Stimulated activated CD8-positive, alpha-beta memory T cell treated with anti-CD3 and anti-CD28 coated beads, Interleukin-2, amount 100 ng/mL, for 48 hours (primary cell): ENCODE data around the gene CACTIN.
A peak's percentile ranks its signal among the peaks of the same experiment; 100 is the strongest.
"Not testable (repeated sequence)": the region's sequence is repeated elsewhere in the genome, so short reads cannot be mapped to it uniquely, and the experiment has no call there.

Experiments used
- DNase-seq, 2 donors: peaks; one replicate each; pipeline ENCODE4 v3.0.0-alpha.2; 2020; ENCODE audit warnings: low read depth in 2 of 2

CACTIN gene

DNA sequence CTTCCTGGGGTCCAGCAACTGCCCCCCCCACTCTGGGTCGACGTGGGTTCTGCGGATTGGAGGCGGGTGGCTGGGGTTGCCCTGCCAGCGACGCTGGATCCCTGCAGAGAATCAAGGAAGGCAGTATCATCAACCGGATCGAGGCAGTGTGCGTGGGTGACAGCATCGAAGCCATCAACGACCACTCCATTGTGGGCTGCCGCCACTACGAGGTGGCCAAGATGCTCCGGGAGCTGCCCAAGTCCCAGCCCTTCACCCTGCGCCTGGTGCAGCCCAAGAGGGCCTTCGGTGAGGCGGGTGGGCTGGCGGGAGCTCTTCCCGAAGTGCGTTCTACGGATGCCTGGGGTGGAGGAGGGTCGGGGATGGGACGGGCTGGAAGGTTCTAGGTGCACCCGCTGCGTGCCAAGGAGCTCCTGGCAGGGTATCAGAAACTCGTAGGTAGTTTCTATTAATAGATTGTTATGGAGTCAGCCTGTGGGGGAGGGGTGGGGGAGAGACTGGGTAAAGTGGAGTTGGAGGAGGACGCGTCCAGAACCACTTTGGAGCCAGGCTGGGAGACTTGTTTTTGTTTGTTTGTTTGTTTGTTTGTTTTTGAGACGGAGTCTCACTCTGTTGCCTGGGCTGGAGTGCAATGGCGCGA is 39.8 kb downstream of the CACTIN start:
- DNase-seq: no peak

DNA sequence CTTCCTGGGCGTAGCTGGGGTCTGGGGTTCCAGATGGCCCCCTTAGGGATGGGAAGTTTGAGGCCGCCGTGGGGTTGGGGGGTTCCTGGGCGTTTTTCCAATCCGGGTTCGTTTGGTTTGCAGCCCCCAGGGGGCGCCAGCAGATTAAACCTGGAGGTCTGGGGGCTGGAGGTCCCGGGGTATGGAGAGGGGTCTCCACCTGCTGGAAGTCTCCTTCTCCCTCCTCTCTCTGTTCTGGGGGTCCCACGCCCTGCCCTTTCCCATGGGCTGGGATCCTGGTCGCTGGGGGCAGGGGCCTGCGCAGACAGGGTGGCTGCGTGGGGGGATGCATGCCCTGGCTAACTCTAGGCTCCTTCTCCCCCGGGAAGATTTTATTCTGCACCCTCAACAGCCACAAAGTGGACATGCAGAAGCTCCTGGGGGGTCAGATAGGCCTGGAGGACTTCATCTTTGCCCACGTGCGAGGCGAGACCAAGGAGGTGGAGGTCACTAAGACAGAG is 40.4 kb downstream of the CACTIN start:
- DNase-seq: peak in 1 of 2 donors; percentile 41

DNA sequence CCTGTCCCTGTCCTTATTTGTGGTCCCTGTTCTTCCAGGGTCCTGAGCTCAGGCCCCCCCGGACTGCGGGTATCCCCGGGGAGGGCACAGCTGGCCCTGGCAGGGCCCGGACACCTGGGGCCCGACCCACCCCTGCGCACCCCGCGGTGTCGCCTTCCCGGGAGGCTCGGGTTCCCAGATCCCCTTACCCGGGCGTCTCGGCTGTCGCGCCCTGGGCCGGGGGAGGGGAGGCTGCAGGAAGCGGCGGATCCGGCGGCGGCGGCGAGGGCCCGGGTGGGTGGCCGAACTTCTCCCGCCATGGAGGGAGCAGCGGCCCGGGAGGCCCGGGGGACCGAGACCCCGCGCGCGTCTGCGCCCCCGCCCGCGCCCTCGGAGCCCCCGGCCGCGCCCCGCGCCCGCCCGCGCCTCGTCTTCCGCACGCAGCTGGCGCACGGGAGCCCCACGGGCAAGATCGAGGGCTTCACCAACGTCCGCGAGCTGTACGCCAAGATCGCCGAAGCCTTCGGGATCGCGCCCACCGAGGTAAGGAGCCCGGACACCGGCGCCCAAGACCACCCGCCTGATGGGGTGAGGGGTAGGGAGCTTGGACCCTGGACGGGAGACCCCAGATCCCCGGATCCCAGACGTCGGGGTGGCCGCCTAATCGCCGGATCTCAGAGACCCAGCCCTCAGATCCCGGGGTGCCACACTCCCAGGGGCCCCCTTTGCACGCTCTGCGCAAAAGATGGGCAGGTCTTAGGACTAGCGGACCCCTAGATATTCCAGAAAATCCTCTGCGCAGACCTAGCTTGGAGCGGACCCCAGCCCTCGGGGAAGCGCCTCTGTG is 41.1 kb downstream of the CACTIN start, which contains the start of gene GIPC3:
Gene GIPC3, plus strand, starts transcription at position 178 of the 826 bp plus-strand sequence. Its CDS starts 120 bp downstream, at position 298.
- no peak for DNase-seq

DNA sequence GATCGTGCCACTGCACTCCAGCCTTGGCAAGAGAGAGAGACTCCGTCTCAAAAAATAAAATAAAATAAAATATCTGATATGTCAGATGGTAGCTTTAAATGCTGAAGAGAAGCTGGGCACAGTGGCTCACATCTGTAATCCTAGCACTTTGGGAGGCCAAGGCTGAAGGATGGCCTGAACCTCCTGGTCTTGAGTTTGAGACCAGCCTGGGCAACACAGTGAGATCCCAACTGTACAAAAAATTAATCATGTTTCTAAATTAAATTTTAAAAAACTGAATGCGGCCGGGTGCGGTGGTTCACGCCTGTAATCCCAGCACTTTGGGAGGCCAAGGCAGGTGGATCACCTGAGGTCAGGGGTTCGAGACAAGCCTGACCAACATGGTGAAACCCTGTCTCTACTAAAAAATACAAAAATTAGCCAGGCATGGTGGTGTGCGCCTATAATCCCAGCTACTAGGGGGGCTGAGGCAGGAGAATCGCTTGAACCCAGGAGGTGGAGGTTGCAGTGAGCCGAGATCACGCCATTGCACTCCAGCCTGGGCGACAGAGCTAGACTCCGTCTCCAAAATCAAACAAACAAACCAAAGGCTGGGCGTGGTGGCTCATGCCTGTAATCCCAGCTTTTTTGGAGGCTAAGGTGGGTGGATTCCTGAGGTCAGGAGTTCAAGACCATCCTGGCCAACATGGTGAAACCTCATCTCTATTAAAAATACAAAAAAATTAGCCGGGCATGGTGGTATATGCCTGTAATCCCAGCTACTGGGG is 42.4 kb downstream of the CACTIN start:
- DNase-seq: not testable (repeated sequence)

DNA sequence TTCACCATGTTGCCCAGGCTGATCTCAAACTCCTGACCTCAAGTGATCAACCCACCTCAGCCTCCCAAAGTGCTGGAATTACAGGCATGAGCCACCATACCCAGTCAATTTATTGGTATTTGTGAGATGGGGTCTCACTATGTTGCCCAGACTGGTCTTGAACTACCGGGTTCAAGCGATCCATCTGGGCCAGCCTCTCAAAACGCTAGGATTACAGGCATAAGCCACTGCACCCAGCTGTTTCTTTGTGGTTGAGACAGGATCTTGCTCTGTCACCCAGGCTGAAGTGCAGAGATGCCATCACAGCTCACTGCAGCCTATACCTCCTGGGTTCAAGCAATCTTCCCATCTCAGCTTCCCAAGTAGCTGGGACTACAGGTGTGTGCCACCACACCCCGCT is 44.8 kb downstream of the CACTIN start:
- not testable (repeated sequence) for DNase-seq

DNA sequence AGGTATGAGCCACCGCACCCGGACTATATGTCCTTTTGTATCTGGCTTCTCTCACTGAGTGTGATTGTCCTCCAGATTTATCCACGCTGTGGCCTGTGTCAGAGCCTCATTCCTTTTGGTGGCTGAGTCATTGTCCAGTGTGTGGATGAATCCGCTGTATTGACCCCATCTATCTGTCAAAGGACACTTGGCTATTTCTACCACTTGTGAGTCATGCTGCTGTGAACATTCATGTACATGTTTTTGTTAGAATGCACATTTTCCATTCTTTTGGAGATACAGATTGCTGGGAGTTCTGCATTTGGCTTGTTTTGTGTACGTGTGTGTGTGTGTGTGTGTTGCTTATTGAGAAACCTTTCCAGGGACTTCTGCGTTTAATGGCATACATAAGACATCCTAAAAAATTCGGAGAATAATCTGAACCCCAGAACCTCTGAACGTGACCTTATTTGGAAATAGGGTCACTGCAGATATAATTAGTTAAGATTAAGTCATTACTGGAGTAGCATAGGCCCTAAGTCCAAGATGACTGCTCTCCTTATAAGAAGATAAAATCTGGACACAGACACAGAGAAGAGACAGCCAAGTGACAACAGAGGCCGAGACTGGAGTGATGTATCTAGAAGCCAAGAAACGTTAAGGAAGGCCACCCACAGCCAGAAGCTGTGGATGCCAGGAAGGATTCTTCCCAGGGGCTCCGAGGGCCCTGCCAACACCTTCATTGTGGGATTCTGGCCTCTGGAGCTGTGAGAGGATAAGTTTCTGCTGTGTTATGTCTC is 46.2 kb downstream of the CACTIN start:
- no peak for DNase-seq

DNA sequence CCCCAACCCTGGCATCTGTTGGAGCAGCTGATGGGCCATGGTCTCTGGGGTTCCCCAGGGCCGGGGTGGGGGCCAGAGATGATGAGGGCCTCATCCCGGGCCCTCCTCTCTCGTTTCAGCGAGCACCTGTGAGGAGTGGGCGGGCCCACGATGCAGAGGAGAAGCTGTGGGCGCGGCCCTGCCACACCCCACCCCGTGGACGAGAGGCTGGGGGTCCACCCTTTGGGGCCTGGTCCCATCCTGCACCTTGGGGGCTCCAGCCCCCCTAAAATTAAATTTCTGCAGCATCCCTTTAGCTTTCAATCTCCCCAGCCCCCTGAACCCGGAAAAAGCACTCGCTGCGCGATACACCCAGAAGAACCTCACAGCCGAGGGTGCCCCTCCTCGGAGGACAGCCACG is 48.2 kb downstream of the CACTIN start:
- no peak for DNase-seq

DNA sequence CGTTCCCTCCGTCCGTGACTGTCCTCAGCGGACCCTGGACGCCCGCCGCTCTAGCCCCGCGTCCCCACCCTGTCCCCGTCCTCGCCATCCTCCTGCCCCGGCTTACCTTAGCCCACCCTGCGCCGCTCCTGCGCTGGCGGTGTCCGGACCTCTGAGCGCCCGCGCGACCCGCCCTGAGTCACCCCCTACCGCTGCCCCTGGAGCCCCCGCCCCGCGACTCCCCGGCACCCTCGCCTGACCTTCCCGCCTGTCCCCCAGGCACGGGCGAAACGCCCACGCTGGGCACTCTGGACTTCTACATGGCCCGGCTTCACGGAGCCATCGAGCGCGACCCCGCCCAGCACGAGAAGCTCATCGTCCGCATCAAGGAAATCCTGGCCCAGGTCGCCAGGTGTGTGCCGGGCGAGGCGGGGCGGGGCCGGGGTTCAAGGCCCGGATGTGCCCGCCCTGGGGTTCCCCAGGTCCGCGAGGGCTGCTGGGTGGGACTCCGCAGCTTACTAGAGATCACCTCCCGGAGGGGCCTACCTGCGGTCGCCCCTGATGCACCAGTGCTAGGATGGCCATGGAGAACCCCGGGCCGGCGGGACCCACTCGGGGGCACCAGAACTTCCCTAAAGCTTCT is 48.8 kb downstream of the CACTIN start:
- no peak for DNase-seq

DNA sequence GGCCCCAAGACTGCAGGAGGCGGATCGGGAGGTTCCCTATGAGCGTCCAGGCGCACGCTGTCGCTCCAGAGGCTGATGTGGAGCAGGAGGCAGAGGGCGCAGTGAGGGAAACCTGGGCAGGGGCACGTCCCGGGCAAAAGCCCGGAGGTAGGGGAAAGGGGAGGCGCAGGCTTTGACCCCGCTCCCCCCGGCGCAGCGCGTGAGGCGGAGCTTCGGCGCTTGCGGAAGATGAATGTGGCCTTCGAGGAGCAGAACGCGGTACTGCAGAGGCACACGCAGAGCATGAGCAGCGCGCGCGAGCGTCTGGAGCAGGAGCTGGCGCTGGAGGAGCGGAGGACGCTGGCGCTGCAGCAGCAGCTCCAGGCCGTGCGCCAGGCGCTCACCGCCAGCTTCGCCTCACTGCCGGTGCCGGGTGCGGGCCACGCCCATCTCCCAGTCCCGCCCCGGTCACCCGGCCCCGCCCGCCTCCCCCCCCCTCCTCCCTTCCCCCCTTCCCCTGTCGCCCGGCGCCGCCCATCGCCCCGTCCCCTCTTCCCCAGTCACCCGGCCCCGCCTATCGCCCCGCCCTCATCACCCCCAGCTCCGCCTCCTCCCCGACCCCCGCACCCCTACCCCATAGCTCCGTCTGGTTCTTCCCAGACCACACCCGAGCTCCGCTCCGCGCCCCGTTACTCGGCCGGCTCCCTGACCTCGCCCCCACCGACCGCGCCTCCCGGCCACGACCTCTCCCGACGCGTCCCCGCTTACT is 49.7 kb downstream of the CACTIN start:
- DNase-seq: no peak

DNA sequence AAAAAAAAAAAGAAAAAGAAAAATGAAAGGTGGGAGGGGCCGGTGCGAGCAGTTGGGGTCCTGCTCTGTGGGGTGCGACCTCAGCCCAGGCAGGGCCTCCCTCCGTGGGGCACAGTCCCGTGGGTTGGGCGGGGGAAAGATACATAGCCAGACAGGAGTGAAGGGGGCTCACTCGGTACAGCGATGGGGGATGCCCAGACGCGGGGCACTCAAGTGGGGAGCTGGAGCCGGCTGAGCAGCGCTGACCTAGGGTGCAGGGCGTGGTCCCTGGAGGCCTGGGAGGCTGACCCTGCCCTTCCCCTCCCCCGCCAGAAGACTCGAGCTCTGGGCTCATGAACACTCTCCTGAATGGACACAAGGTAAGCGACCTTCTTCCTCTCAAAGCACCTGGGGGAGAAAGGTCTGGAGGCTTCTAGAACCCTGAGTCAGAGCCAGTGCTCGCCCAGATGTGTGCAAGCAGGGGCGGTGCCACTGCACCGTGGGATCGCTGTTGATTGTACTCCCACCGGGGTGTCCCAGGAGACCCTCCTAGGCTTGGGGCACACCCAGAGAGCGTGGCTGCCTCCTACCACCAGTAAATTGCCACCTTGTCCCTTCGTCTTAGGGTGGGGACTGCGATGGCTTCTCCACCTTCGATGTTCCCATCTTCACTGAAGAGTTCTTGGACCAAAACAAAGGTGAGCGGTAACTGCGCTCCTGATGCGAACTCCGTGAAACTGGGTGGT is 50.5 kb downstream of the CACTIN start:
- no peak for DNase-seq

DNA sequence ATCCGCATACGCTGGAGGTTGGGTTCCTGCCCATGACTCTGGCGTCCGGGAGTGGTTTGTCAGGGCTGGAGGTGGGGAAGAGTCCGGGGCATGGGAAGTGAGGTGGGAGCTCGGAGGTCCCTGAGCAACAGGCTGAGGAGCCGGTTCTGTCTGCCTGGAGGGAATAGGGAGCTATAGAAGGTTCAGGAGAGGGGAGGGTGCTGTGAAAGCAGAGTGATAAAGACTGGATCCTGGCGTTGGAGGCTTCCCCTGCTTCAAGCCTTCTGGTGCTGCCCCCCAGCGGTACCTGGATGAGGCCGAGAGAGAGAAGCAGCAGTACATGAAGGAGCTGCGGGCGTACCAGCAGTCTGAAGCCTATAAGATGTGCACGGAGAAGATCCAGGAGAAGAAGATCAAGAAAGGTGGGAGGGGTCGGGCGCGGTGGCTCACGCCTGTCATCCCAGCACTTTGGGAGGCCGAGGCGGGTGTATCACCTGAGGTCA is 51.3 kb downstream of the CACTIN start:
- DNase-seq: no peak

DNA sequence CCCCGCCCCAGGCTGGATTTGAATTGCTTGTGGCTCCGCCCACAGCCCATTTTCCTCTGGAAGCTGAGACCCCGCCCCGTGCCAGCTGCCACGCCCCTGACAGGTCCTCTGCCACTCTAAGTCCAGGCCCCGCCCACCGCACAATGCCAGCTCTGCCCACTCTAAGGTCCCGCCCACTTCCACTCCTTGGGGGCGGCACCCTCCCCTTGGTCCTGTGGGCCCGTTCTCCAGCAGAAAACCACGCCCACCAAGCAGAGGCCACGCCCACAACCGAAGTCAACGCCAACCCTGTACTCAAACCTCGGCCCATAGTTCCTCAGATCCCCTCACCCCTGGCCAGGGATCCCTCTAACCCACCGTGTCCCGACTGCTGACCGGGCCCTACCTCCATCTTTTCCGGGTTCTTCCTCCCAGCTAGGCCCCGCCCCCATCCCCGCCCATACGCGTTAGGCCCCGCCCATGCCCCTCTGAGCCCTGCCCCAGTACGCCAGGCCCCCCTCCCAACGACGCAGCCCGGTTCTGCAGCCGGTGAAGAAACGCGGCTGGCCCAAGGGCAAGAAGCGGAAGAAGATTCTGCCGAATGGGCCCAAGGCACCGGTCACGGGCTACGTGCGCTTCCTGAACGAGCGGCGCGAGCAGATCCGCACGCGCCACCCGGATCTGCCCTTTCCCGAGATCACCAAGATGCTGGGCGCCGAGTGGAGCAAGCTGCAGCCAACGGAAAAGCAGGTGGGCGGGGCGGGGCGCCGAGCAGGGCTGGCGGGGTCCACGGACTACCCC is 52.5 kb downstream of the CACTIN start:
- peak; percentile 88 to 97 for DNase-seq

DNA sequence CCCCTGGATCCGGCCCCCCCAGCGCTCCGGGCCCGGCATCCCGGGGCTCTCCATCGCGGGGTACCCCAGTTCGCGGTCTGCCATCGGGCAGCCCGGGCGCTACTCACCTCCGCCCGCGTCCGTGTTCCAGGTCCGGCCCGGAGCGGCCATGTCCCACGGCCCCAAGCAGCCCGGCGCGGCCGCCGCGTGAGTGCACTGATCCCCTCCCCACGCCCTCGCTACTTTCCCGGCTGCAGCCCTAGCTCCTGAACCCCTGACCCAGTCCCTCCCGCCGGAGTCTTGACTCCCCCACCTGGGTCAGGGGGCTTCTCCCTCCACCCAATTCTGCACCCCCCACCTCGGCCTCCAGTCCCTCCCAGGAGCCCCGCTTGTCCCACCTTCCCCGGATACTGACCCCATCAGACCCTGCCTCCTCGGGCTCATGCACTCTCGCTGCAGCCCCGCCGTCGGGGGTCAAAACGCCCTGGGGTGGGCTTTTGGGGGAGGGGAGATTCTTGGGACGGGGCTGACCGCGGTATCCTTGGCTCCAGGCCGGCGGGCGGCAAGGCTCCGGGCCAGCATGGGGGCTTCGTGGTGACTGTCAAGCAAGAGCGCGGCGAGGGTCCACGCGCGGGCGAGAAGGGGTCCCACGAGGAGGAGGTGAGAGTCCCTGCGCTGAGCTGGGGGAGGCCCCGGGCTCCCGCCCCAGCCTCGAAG is 53.3 kb downstream of the CACTIN start:
- no peak for DNase-seq

DNA sequence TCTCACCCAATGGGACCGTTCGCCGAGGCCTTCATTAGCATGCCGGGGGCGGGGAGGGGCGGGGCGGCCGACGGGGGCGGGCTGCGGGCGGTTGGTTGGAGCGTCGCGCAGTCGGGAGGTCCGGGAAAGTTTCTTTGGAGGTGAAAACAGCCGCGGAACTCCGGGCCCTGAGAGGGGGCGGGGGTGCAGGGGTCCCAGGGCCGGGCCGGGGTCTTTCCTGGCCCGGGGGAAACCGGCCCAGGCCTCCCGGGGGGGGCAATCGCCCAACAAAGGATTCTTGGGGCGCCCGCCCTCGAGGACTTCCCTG is 53.8 kb downstream of the CACTIN start, which contains the start of gene HMG20B:
Gene HMG20B, plus strand, starts transcription at position 90 of the 307 bp plus-strand sequence. CDS start 366 bp downstream, outside the sequence.
- DNase-seq: no peak

DNA sequence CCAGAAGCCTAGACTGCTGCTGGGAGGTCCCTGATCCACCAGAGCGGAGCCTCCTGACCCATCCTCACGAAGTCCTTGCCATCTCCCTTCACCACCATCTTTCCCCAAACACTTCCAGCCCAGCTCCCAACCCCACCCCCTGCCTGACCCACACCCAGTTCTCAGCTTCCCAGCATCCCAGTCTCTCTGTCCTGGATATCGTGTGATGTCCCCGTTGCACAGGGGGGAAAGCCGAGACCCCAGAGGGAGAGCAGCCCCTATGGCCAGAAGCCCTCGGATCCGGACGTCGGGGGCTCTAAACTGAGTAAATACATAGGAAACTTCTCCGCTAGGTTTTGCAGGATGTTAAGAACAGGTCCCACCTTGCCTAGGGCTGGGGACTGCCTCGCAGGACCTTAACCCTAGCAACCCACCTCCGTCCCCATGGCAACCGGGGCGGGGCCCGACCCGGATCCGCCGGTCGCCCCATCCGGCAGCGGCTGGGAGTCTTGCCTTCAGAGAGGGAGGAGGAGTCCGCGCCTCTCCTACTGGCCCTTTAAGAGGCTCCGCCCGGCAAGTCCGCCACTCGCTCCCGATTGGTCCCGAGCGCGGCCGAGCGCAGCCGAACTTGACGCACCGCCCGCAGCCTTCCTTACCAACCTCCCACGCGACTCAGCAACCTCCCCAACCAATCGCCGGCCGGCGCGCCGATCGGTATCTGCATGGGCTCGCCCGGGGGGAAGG is 54.3 kb downstream of the CACTIN start:
- peak; percentile 99 for DNase-seq

DNA sequence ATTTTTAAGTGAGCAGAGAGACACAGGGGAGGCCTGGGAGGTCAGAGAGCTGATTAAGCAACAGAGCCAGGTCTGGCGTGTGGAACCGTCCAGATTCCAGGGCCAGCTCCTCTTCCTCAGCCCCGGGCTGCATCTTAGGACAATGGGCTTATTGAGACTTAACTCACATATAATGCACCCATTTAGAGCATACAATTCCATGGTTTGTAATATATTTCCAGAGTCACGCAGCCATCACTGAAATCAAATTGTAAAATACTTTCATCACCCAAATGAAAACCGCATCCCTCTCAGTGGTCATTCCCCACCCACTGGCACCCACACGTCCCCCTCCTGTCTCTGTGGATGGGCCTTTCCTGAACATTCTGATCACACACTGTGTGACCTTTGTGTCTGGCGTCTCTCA is 56.0 kb downstream of the CACTIN start:
- no peak for DNase-seq

DNA sequence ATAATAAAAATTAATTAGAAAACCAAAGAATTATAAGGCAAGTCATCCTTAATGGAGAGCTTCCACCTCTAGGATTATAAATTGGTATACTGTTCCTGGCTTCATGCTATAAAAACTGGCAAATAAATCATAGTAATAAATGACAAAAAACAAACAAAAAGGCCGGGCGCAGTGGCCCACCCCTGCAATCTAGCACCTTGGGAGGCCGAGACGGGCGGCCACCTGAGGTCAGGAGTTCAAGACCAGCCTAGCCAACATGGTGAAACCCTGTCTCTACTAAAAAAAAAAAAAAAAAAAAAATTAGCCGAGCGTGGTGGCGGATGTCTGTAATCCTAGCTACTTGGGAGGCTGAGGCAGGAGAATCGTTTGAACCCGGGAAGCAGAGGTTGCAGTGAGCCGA is 56.5 kb downstream of the CACTIN start:
- not testable (repeated sequence) for DNase-seq
